SW480 (cell line): ENCODE results near the gene SDSL.

Experiments
- DNase-seq: peaks from one replicate; pipeline ENCODE4 v3.0.0-alpha.2; 2016; ENCODE audit warnings: low spot score

The SDSL gene

DNA sequence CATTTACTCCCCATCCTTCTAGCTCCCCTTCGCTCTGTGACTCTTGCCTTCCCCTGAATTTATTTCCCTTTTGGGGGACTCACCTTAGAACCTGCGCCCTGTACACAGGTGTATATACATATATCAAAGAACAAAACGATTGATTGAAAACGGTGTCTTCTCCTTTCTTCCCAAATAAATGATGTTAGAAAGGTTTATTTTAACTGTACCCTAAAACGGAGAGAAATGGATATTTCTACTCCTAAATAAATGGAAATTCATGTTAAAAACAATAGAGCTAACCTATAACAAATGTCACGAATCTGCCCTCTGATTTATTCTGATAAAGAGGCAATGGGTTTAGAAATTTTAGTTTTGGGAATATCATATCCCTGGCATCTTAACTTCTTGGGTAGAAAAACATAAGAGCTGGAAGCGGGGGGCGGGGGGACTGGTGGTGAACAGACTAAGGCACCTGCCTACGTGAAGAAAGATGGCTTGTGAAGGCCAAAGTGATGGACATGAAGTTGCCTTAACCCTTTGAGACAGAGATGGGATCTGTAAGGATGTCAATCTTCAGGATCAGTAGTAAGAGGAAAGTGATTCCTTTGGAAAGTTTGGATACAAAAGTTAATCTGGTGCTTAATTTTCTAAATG lies 58.3 kb downstream of the SDSL start:
- no peak for DNase-seq

- no peak for DNase-seq
Measured at GRCh38 chr12:113482334-113482733, 60.2 kb downstream of the SDSL start.

DNA sequence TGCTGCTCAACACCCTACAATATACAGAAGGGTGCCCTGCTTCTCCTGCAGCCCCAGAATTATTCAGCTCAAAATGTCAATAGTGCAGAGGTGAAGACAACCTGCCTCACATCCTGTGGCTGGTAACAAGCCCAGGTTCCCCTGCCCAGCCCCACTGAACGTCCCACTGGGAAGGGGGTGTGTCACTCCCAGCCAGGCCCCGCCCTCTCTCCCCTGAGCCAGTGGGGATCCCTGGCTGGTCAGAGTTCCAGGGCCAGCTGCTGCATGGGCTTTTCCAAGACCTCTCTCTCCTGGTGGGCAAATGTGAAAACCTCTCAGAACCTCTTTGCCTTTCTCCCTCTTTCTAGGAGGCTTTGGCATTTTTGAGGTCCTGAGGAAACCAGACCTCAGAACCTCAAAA lies 63.1 kb downstream of the SDSL start:
- no peak for DNase-seq

DNA sequence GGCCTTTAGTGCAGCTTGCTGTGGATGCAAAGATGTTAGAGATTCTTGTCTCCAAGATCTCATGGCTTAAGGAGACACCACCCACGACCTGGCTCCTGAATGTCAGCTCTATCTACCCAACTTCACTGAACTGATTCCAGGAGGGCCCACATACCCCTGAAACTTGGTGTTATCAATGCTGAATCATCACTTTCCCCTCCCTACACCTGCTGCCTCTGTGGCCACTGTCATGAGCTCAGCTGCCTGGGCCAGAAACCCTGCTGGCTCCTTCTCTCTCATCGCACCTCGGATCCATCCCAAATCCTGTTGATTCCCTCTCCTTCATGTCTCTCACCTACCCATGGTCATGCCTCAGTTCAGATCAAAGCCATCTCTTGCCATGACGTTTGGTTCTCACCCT lies 64.5 kb downstream of the SDSL start:
- DNase-seq: no peak
